ENCODE data around the gene RASAL2. TPM values are rescaled to one million over a fixed set of nuclear protein-coding genes. Genes with fewer than 3 reads are reported as not detected.

Gene RASAL2
- total and polyA plus RNA-seq, 2 experiments from 2014 or later = 16.0 to 42.2 TPM

GRCh38 chr1:178262120-178262500 is 168.2 kb downstream of the RASAL2 start:
- Histone ChIP-seq H3K27ac (ENCODE audit: low read depth) (peak overlapping the region; percentile 98), H3K4me2 (no peak overlapping the region), H4K20me1 (replicated peaks; ENCODE audit: insufficient read depth) (no peaks in the 10 kb centered on the region), H3F3A (replicated peaks; ENCODE audit: low read depth) (no peaks in the 10 kb centered on the region), H3K4me3 (no peak overlapping the region), H3K79me2 (replicated peaks; ENCODE audit: insufficient read depth) (peaks cover 42% of the 10 kb centered on the region), H3K27me3 (ENCODE audit: insufficient read depth) (no peaks in the 10 kb centered on the region), H3K4me1 (ENCODE audit: insufficient read depth) (peaks cover 46% of the 10 kb centered on the region), H2AFZ (no peak overlapping the region), H3K36me3 (ENCODE audit: insufficient read depth) (no peaks in the 10 kb centered on the region), H3K9me2 (ENCODE audit: insufficient read depth) (no peaks in the 10 kb centered on the region)
- DNase-seq (ENCODE audit: low spot score) (peak; percentile 79), ATAC-seq (no peak)
- 0 out of 3 replicates have a peak, but pooled peaks cover 3% of the 10 kb centered on the region for H3K36me3 Mint-ChIP-seq (ENCODE audit: low read depth)
- no peak overlapping the region for H3K4me3 Mint-ChIP-seq
- peak; percentile 96 for TF ChIP-seq CREB1 (CRISPR knock-in tag; IDR thresholded peaks at IDR 0.05; ENCODE audit: low read depth)
- TF ChIP-seq REST (IDR thresholded peaks at IDR 0.05; ENCODE audit: unreplicated experiment) = no peak
- H3K27ac Mint-ChIP-seq = peak overlapping the region; percentile 72
- peaks cover 3% of the 10 kb centered on the region for H3K27me3 Mint-ChIP-seq (ENCODE audit: insufficient read depth, low read depth, poor library complexity)
- no peaks in the 10 kb centered on the region for H3K9me3 Mint-ChIP-seq
- H3K4me1 Mint-ChIP-seq = peaks cover 58% of the 10 kb centered on the region

GRCh38 chr1:178263341-178263740 is 169.4 kb downstream of the RASAL2 start:
- no peaks in the 10 kb centered on the region for H4K20me1 ChIP-seq (replicated peaks; ENCODE audit: insufficient read depth)
- no peak overlapping the region for H3K4me3 ChIP-seq
- Mint-ChIP-seq H3K27me3 (ENCODE audit: insufficient read depth, low read depth, poor library complexity) (peaks cover 3% of the 10 kb centered on the region), H3K36me3 (ENCODE audit: low read depth) (0 out of 3 replicates have a peak, but pooled peaks cover 3% of the 10 kb centered on the region), H3K27ac (peak overlapping the region; percentile 84), H3K9me3 (no peaks in the 10 kb centered on the region), H3K4me1 (peaks cover 67% of the 10 kb centered on the region), H3K4me3 (no peak overlapping the region)
- no peaks in the 10 kb centered on the region for H3K36me3 ChIP-seq (ENCODE audit: insufficient read depth)
- DNase-seq (ENCODE audit: low spot score) = no peak
- no peaks in the 10 kb centered on the region for H3K9me2 ChIP-seq (ENCODE audit: insufficient read depth)
- 0 out of 2 replicates have a peak overlapping the region, but pooled peaks have one; percentile 67 for H3K4me2 ChIP-seq
- H3K4me1 ChIP-seq (ENCODE audit: insufficient read depth) = peaks cover 46% of the 10 kb centered on the region
- ATAC-seq = no peak
- H3K27ac ChIP-seq (ENCODE audit: low read depth) = peak overlapping the region; percentile 98
- TF ChIP-seq POLR2AphosphoS5 (IDR thresholded peaks at IDR 0.05; ENCODE audit: low read depth) (no peak), REST (IDR thresholded peaks at IDR 0.05; ENCODE audit: unreplicated experiment) (no peak), ZNF331 (CRISPR knock-in tag; IDR thresholded peaks at IDR 0.05; ENCODE audit: low read depth) (no peak), STAT1 (IDR thresholded peaks at IDR 0.05; ENCODE audit: unreplicated experiment) (no peak), NANOG (IDR thresholded peaks at IDR 0.05; ENCODE audit: borderline replicate concordance) (no peak)
- H3F3A ChIP-seq (replicated peaks; ENCODE audit: low read depth) = no peaks in the 10 kb centered on the region
- H2AFZ ChIP-seq = no peak overlapping the region
- H3K27me3 ChIP-seq (ENCODE audit: insufficient read depth) = no peaks in the 10 kb centered on the region
- peaks cover 41% of the 10 kb centered on the region for H3K79me2 ChIP-seq (replicated peaks; ENCODE audit: insufficient read depth)

All from GM23338 (cell line).